GM23338 (cell line): ENCODE data around the gene DOCK11. TPM values are rescaled to one million over a fixed set of nuclear protein-coding genes. Genes with fewer than 3 reads are reported as not detected.

Experiments
- ATAC-seq: fragments of 200-7000 bp; cut with Tn5 transposase; 3 replicates; pipeline ENCODE4 v1.9.1; 2020
- DNase-seq: peaks from one replicate; pipeline ENCODE4 v3.0.0-alpha.2; 2015; ENCODE audit warnings: low spot score
- H2AFZ ChIP-seq: fragments of 200-600 bp; sonication (generic); 2 replicates; pipeline ENCODE4 v1.8.0; 2016; ENCODE audit warnings: antibody characterized with exemption, mild to moderate bottlenecking, moderate library complexity
- H3F3A ChIP-seq: fragments of 200-600 bp; sonication (generic); replicated peaks from 2 replicates; pipeline ENCODE4 v1.8.0; 2017; ENCODE audit warnings: antibody characterized with exemption, mixed run types, low read depth
- H3K27ac ChIP-seq: fragments of 200-600 bp; sonication (generic); 2 replicates; pipeline ENCODE4 v1.6.1; 2016; ENCODE audit warnings: low read depth
- H3K27me3 ChIP-seq: fragments of 200-600 bp; sonication (generic); 2 replicates; pipeline ENCODE4 v1.8.0; 2016; ENCODE audit warnings: mild to moderate bottlenecking, mixed run types, moderate library complexity; ENCODE audit not compliant: insufficient read depth
- H3K36me3 ChIP-seq: fragments of 200-600 bp; sonication (generic); 2 replicates; pipeline ENCODE4 v1.8.0; 2016; ENCODE audit warnings: mild to moderate bottlenecking; ENCODE audit not compliant: insufficient read depth
- H3K4me1 ChIP-seq: fragments of 200-600 bp; sonication (generic); 2 replicates; pipeline ENCODE4 v1.8.0; 2016; ENCODE audit warnings: mild to moderate bottlenecking, moderate library complexity; ENCODE audit not compliant: insufficient read depth
- H3K4me2 ChIP-seq: fragments of 200-600 bp; sonication (generic); 2 replicates; pipeline ENCODE4 v1.7.1; 2017; ENCODE audit warnings: mixed run types
- H3K4me3 ChIP-seq: fragments of 200-600 bp; sonication (generic); 2 replicates; pipeline ENCODE4 v1.6.1; 2016; ENCODE audit warnings: mixed run types
- H3K79me2 ChIP-seq: fragments of 200-600 bp; sonication (generic); replicated peaks from 2 replicates; pipeline ENCODE4 v1.8.0; 2017; ENCODE audit warnings: mild to moderate bottlenecking; ENCODE audit not compliant: insufficient read depth
- H3K9me2 ChIP-seq: fragments of 200-600 bp; sonication (generic); 2 replicates; pipeline ENCODE4 v1.8.0; 2017; ENCODE audit not compliant: insufficient read depth
- H4K20me1 ChIP-seq: fragments of 200-600 bp; sonication (generic); replicated peaks from 2 replicates; pipeline ENCODE4 v1.8.0; 2017; ENCODE audit warnings: mild to moderate bottlenecking; ENCODE audit not compliant: insufficient read depth
- H3K27ac Mint-ChIP-seq: 2 replicates; pipeline ENCODE4 v1.8.0; 2020; ENCODE audit warnings: inconsistent platforms, mild to moderate bottlenecking, moderate library complexity, mixed read lengths
- H3K27me3 Mint-ChIP-seq: 3 replicates; pipeline ENCODE4 v1.8.0; 2022; ENCODE audit warnings: low read depth, mild to moderate bottlenecking, moderate library complexity, mixed read lengths, inconsistent platforms; ENCODE audit not compliant: insufficient read depth, poor library complexity
- H3K36me3 Mint-ChIP-seq: 3 replicates; pipeline ENCODE4 v1.8.0; 2021; ENCODE audit warnings: low read depth, mild to moderate bottlenecking, inconsistent platforms, moderate library complexity, mixed read lengths
- H3K4me1 Mint-ChIP-seq: 3 replicates; pipeline ENCODE4 v1.8.0; 2020; ENCODE audit warnings: mild to moderate bottlenecking, inconsistent platforms, mixed read lengths
- H3K4me3 Mint-ChIP-seq: 3 replicates; pipeline ENCODE4 v1.8.0; 2021; ENCODE audit warnings: moderate library complexity, mild to moderate bottlenecking, inconsistent platforms, mixed read lengths
- H3K9me3 Mint-ChIP-seq: 3 replicates; pipeline ENCODE4 v1.8.0; 2020; ENCODE audit warnings: moderate library complexity, mild to moderate bottlenecking, inconsistent platforms, mixed read lengths
- JUNB ChIP-seq: IDR thresholded peaks from one replicate; pipeline ENCODE4 v1.6.1; 2016; ENCODE audit warnings: antibody characterized with exemption; ENCODE audit not compliant: unreplicated experiment
- NANOG ChIP-seq: IDR thresholded peaks from 2 replicates; pipeline ENCODE4 v1.6.1; 2016; ENCODE audit warnings: antibody characterized with exemption, borderline replicate concordance
- POLR2AphosphoS5 ChIP-seq: IDR thresholded peaks from 2 replicates; pipeline ENCODE4 v1.6.1; 2016; ENCODE audit warnings: antibody characterized with exemption, low read depth
- STAT1 ChIP-seq: IDR thresholded peaks from one replicate; pipeline ENCODE4 v1.6.1; 2016; ENCODE audit warnings: antibody characterized with exemption; ENCODE audit not compliant: unreplicated experiment
- ZNF114 ChIP-seq: fragments of 250-450 bp; sonication (Bioruptor Pico); IDR thresholded peaks from 2 replicates; pipeline ENCODE4 v1.5.0; 2020; ENCODE audit warnings: mild to moderate bottlenecking, moderate library complexity
- polyA plus RNA-seq: library from polyadenylated mRNA; unstranded; fragments of >200 nt; fragmentation: Nextera tagmentation; extraction: Ambion mirVana; gene quantifications from 2 replicates; pipeline ENCODE4 v1.2.1, GENCODE V29; 2016
- total RNA-seq: library from RNA; depleted of rRNA; stranded (reverse); fragments of >200 nt; shearing (Covaris generic); gene quantifications from 2 replicates; pipeline ENCODE4 v1.2.3, GENCODE V29; 2014
- TF ChIP-seq, protein P1 (sequence below): fragments of 250-450 bp; sonication (Bioruptor Pico); IDR thresholded peaks from 2 replicates; pipeline ENCODE4 v1.5.0; 2020; ENCODE audit warnings: mild to moderate bottlenecking, moderate library complexity
- TF ChIP-seq, protein P2 (sequence below): IDR thresholded peaks from one replicate; pipeline ENCODE4 v1.6.1; 2018; ENCODE audit warnings: antibody characterized with exemption; ENCODE audit not compliant: unreplicated experiment
- TF ChIP-seq, protein P3 (sequence below), 2 experiments: fragments of 200-600 bp in 1 of 2; sonication (generic) in 1 of 2; conservative IDR thresholded peaks; 2 replicates each; pipeline versions ENCODE4 v1.5.1 to v1.6.1; 2016 to 2017; ENCODE audit warnings: antibody characterized with exemption in 2 of 2, low read depth in 2 of 2, mild to moderate bottlenecking in 2 of 2, moderate library complexity in 1 of 2
- TF ChIP-seq, protein P4 (sequence below): IDR thresholded peaks from 2 replicates; pipeline ENCODE4 v1.6.1; 2016; ENCODE audit warnings: antibody characterized with exemption

DOCK11 gene
- total and polyA plus RNA-seq, 2 experiments from 2014 or later, result 6.0 to 12.3 TPM

DNA sequence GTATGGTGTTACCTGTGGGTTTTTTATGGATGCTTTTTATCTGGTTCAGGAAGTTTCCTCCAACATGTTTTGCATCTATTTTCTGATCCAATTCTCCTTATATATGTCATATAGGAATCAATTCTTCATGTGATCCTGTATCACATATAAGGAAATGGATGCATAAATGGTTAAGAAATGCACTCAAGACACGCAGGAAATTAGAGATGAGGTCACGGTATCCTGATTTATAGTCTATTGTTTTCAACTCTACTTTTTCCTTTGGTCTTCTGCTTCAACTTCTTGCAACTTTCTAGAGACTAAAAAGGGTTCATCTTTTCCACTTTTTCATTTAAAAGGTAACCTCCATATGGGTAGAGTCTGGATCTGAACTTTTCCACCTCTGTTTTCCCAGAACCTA, 198.2 kb downstream of the DOCK11 start (continued):
- TF ChIP-seq, protein P1, sequence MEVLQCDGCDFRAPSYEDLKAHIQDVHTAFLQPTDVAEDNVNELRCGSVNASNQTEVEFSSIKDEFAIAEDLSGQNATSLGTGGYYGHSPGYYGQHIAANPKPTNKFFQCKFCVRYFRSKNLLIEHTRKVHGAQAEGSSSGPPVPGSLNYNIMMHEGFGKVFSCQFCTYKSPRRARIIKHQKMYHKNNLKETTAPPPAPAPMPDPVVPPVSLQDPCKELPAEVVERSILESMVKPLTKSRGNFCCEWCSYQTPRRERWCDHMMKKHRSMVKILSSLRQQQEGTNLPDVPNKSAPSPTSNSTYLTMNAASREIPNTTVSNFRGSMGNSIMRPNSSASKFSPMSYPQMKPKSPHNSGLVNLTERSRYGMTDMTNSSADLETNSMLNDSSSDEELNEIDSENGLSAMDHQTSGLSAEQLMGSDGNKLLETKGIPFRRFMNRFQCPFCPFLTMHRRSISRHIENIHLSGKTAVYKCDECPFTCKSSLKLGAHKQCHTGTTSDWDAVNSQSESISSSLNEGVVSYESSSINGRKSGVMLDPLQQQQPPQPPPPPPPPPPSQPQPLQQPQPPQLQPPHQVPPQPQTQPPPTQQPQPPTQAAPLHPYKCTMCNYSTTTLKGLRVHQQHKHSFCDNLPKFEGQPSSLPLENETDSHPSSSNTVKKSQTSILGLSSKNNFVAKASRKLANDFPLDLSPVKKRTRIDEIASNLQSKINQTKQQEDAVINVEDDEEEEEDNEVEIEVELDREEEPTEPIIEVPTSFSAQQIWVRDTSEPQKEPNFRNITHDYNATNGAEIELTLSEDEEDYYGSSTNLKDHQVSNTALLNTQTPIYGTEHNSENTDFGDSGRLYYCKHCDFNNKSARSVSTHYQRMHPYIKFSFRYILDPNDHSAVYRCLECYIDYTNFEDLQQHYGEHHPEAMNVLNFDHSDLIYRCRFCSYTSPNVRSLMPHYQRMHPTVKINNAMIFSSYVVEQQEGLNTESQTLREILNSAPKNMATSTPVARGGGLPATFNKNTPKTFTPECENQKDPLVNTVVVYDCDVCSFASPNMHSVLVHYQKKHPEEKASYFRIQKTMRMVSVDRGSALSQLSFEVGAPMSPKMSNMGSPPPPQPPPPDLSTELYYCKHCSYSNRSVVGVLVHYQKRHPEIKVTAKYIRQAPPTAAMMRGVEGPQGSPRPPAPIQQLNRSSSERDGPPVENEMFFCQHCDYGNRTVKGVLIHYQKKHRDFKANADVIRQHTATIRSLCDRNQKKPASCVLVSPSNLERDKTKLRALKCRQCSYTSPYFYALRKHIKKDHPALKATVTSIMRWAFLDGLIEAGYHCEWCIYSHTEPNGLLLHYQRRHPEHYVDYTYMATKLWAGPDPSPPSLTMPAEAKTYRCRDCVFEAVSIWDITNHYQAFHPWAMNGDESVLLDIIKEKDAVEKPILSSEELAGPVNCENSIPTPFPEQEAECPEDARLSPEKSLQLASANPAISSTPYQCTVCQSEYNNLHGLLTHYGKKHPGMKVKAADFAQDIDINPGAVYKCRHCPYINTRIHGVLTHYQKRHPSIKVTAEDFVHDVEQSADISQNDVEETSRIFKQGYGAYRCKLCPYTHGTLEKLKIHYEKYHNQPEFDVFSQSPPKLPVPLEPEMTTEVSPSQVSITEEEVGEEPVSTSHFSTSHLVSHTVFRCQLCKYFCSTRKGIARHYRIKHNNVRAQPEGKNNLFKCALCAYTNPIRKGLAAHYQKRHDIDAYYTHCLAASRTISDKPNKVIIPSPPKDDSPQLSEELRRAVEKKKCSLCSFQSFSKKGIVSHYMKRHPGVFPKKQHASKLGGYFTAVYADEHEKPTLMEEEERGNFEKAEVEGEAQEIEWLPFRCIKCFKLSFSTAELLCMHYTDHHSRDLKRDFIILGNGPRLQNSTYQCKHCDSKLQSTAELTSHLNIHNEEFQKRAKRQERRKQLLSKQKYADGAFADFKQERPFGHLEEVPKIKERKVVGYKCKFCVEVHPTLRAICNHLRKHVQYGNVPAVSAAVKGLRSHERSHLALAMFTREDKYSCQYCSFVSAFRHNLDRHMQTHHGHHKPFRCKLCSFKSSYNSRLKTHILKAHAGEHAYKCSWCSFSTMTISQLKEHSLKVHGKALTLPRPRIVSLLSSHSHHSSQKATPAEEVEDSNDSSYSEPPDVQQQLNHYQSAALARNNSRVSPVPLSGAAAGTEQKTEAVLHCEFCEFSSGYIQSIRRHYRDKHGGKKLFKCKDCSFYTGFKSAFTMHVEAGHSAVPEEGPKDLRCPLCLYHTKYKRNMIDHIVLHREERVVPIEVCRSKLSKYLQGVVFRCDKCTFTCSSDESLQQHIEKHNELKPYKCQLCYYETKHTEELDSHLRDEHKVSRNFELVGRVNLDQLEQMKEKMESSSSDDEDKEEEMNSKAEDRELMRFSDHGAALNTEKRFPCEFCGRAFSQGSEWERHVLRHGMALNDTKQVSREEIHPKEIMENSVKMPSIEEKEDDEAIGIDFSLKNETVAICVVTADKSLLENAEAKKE (CRISPR knock-in tag), result no peak
- TF ChIP-seq, protein P2, sequence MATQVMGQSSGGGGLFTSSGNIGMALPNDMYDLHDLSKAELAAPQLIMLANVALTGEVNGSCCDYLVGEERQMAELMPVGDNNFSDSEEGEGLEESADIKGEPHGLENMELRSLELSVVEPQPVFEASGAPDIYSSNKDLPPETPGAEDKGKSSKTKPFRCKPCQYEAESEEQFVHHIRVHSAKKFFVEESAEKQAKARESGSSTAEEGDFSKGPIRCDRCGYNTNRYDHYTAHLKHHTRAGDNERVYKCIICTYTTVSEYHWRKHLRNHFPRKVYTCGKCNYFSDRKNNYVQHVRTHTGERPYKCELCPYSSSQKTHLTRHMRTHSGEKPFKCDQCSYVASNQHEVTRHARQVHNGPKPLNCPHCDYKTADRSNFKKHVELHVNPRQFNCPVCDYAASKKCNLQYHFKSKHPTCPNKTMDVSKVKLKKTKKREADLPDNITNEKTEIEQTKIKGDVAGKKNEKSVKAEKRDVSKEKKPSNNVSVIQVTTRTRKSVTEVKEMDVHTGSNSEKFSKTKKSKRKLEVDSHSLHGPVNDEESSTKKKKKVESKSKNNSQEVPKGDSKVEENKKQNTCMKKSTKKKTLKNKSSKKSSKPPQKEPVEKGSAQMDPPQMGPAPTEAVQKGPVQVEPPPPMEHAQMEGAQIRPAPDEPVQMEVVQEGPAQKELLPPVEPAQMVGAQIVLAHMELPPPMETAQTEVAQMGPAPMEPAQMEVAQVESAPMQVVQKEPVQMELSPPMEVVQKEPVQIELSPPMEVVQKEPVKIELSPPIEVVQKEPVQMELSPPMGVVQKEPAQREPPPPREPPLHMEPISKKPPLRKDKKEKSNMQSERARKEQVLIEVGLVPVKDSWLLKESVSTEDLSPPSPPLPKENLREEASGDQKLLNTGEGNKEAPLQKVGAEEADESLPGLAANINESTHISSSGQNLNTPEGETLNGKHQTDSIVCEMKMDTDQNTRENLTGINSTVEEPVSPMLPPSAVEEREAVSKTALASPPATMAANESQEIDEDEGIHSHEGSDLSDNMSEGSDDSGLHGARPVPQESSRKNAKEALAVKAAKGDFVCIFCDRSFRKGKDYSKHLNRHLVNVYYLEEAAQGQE, result no peak

DNA sequence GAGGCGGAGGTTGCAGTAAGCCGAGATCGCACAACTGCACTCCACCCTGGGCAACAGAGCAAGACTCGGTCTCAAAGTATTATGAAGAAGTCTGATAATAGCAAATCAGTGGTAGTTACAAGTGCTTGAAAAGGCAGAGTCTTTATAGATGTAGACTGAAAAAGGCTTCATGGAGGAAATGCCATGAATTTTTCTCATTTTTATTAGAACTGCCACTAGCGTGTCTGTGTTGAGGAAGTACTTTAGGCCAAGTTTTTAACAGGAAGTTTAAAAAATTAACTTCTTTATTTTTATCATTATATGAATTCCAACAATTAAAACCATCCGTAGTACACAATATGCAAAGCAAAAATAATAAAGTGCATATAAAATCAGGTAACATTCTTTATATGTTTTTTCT, 199.0 kb downstream of the DOCK11 start:
- H3F3A ChIP-seq, result no peaks in the 10 kb centered on the region
- no peak overlapping the region for H3K4me2 ChIP-seq
- no peaks in the 10 kb centered on the region for H3K4me1 ChIP-seq
- no peaks in the 10 kb centered on the region for H3K27me3 Mint-ChIP-seq
- no peaks in the 10 kb centered on the region for H3K9me2 ChIP-seq
- H2AFZ ChIP-seq, result no peak overlapping the region
- no peaks in the 10 kb centered on the region for H3K36me3 Mint-ChIP-seq
- no peaks in the 10 kb centered on the region for H3K36me3 ChIP-seq
- H3K27ac Mint-ChIP-seq, result no peak overlapping the region
- H4K20me1 ChIP-seq, result no peaks in the 10 kb centered on the region
- H3K4me3 ChIP-seq, result no peak overlapping the region
- DNase-seq (no peak), ATAC-seq (no peak)
- H3K4me1 Mint-ChIP-seq, result no peaks in the 10 kb centered on the region; the same call in 2 of the 3 replicates
- no peaks in the 10 kb centered on the region for H3K79me2 ChIP-seq
- H3K9me3 Mint-ChIP-seq, result no peaks in the 10 kb centered on the region
- H3K27ac ChIP-seq, result no peak overlapping the region
- H3K4me3 Mint-ChIP-seq, result no peak overlapping the region
- no peaks in the 10 kb centered on the region for H3K27me3 ChIP-seq
- TF ChIP-seq JUNB, result no peak
- TF ChIP-seq, protein P3, sequence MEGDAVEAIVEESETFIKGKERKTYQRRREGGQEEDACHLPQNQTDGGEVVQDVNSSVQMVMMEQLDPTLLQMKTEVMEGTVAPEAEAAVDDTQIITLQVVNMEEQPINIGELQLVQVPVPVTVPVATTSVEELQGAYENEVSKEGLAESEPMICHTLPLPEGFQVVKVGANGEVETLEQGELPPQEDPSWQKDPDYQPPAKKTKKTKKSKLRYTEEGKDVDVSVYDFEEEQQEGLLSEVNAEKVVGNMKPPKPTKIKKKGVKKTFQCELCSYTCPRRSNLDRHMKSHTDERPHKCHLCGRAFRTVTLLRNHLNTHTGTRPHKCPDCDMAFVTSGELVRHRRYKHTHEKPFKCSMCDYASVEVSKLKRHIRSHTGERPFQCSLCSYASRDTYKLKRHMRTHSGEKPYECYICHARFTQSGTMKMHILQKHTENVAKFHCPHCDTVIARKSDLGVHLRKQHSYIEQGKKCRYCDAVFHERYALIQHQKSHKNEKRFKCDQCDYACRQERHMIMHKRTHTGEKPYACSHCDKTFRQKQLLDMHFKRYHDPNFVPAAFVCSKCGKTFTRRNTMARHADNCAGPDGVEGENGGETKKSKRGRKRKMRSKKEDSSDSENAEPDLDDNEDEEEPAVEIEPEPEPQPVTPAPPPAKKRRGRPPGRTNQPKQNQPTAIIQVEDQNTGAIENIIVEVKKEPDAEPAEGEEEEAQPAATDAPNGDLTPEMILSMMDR (conservative IDR thresholded peaks at IDR 0.05; ENCODE audit: low read depth in 2 of 2), result no peak
- no peak for TF ChIP-seq POLR2AphosphoS5
- TF ChIP-seq, protein P4, sequence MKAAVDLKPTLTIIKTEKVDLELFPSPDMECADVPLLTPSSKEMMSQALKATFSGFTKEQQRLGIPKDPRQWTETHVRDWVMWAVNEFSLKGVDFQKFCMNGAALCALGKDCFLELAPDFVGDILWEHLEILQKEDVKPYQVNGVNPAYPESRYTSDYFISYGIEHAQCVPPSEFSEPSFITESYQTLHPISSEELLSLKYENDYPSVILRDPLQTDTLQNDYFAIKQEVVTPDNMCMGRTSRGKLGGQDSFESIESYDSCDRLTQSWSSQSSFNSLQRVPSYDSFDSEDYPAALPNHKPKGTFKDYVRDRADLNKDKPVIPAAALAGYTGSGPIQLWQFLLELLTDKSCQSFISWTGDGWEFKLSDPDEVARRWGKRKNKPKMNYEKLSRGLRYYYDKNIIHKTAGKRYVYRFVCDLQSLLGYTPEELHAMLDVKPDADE, result no peak
- TF ChIP-seq NANOG, result no peak
- TF ChIP-seq STAT1, result no peak
- no peak for TF ChIP-seq ZNF114 (CRISPR knock-in tag)
- TF ChIP-seq, protein P2, result no peak
